H1 (cell line): Measurements from ENCODE around the gene CEACAM21. TPM values are rescaled to one million over a fixed set of nuclear protein-coding genes. Genes with fewer than 3 reads are reported as not detected.

Experiments used
- SP4 ChIP-seq: IDR thresholded peaks from 2 replicates; pipeline ENCODE4 v1.6.1; 2012; ENCODE audit warnings: low read length, inconsistent platforms
- polyA plus RNA-seq, 7 experiments: library from polyadenylated mRNA; depleted of rRNA in 3 of 7; stranded (reverse) in 5 of 7; unstranded in 2 of 7; fragments of >200 nt in 5 of 7; fragments of 200-250 nt in 2 of 7; gene quantifications; 1 replicate in 5 of 7; 2 replicates in 1 of 7; 4 replicates in 1 of 7; pipeline versions ENCODE4 v1.2.1 to v1.2.3, GENCODE V29; 2011 to 2013; ENCODE audit warnings: missing spikeins in 2 of 7, mixed read lengths in 2 of 7
- total RNA-seq: library from RNA; stranded (reverse); fragmentation: NEBNext Ultra II Directional; extraction: Animal tissue kit (Norgen Biotek cat#: 25700); gene quantifications from 2 replicates; pipeline ENCODE4 v1.2.1, GENCODE V29; 2021
- TF ChIP-seq, protein P1 (sequence below): fragments of 300-600 bp; sonication (generic); IDR thresholded peaks from 2 replicates; pipeline ENCODE4 v1.7.1; 2012; ENCODE audit warnings: low read length, moderate library complexity, mild to moderate bottlenecking, inconsistent platforms; ENCODE audit not compliant: insufficient replicate concordance

Gene CEACAM21
- total and polyA plus RNA-seq, 2 of the 8 experiments (the other 6 are each of a cell fraction or from before 2014, with no cell fraction given) = not detected

- TF ChIP-seq, protein P1, sequence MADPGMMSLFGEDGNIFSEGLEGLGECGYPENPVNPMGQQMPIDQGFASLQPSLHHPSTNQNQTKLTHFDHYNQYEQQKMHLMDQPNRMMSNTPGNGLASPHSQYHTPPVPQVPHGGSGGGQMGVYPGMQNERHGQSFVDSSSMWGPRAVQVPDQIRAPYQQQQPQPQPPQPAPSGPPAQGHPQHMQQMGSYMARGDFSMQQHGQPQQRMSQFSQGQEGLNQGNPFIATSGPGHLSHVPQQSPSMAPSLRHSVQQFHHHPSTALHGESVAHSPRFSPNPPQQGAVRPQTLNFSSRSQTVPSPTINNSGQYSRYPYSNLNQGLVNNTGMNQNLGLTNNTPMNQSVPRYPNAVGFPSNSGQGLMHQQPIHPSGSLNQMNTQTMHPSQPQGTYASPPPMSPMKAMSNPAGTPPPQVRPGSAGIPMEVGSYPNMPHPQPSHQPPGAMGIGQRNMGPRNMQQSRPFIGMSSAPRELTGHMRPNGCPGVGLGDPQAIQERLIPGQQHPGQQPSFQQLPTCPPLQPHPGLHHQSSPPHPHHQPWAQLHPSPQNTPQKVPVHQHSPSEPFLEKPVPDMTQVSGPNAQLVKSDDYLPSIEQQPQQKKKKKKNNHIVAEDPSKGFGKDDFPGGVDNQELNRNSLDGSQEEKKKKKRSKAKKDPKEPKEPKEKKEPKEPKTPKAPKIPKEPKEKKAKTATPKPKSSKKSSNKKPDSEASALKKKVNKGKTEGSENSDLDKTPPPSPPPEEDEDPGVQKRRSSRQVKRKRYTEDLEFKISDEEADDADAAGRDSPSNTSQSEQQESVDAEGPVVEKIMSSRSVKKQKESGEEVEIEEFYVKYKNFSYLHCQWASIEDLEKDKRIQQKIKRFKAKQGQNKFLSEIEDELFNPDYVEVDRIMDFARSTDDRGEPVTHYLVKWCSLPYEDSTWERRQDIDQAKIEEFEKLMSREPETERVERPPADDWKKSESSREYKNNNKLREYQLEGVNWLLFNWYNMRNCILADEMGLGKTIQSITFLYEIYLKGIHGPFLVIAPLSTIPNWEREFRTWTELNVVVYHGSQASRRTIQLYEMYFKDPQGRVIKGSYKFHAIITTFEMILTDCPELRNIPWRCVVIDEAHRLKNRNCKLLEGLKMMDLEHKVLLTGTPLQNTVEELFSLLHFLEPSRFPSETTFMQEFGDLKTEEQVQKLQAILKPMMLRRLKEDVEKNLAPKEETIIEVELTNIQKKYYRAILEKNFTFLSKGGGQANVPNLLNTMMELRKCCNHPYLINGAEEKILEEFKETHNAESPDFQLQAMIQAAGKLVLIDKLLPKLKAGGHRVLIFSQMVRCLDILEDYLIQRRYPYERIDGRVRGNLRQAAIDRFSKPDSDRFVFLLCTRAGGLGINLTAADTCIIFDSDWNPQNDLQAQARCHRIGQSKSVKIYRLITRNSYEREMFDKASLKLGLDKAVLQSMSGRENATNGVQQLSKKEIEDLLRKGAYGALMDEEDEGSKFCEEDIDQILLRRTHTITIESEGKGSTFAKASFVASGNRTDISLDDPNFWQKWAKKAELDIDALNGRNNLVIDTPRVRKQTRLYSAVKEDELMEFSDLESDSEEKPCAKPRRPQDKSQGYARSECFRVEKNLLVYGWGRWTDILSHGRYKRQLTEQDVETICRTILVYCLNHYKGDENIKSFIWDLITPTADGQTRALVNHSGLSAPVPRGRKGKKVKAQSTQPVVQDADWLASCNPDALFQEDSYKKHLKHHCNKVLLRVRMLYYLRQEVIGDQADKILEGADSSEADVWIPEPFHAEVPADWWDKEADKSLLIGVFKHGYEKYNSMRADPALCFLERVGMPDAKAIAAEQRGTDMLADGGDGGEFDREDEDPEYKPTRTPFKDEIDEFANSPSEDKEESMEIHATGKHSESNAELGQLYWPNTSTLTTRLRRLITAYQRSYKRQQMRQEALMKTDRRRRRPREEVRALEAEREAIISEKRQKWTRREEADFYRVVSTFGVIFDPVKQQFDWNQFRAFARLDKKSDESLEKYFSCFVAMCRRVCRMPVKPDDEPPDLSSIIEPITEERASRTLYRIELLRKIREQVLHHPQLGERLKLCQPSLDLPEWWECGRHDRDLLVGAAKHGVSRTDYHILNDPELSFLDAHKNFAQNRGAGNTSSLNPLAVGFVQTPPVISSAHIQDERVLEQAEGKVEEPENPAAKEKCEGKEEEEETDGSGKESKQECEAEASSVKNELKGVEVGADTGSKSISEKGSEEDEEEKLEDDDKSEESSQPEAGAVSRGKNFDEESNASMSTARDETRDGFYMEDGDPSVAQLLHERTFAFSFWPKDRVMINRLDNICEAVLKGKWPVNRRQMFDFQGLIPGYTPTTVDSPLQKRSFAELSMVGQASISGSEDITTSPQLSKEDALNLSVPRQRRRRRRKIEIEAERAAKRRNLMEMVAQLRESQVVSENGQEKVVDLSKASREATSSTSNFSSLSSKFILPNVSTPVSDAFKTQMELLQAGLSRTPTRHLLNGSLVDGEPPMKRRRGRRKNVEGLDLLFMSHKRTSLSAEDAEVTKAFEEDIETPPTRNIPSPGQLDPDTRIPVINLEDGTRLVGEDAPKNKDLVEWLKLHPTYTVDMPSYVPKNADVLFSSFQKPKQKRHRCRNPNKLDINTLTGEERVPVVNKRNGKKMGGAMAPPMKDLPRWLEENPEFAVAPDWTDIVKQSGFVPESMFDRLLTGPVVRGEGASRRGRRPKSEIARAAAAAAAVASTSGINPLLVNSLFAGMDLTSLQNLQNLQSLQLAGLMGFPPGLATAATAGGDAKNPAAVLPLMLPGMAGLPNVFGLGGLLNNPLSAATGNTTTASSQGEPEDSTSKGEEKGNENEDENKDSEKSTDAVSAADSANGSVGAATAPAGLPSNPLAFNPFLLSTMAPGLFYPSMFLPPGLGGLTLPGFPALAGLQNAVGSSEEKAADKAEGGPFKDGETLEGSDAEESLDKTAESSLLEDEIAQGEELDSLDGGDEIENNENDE = no peak
- no peak for TF ChIP-seq SP4
- TF ChIP-seq, all 59 proteins: peak for 0
Measured at GRCh38 chr19:41530761-41531301, 45.1 kb upstream of the CEACAM21 start (continued).
